ENCODE results near the gene F12. TPM values are rescaled to one million over a fixed set of nuclear protein-coding genes. Genes with fewer than 3 reads are reported as not detected.

The F12 gene
- total RNA-seq, 4 donors from 2014 or later = 2.6 to 20.1 (median 5.6) TPM

DNA sequence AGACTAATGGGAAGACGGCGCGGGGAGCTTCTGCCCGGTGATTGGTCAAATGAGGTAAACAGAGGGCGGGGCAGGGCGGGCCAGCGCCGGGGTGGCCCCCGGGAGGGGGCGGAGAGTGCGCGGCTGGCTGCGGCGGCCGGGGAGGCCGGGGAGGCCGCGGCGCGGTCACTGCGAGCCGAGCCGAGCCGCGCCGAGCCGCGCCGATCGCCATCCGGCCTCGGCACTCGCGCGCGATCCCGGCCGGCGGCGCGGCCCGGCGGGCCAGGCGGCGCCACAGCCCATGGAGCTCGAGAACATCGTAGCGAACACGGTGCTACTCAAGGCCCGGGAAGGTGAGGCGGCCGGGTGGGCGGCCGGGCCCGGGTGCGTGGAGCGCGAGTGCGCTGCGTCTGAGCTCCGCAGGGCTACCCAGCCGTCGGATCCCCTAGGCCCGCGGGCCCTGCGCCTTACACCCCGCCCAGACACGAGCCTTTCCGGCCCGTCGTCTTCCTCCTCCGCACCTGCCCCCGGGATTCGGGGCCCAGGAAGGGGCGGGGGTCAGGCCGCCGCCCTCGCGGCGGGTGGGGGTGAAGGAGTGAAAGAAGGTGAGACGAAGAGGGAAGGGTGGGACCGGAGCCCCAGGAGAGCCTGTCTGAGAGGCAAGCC lies 17.3 kb upstream of the F12 start, which contains the start of gene GRK6:
Gene GRK6 (plus strand): TSS at position 111 of the 645 bp plus-strand sequence. CDS start 170 bp downstream, at position 281.
- H3K4me3 ChIP-seq = peak within 1 kb of the TSS; percentile 74 to 94 (median 92)
- no peaks in the 10 kb centered on the region for H3K36me3 ChIP-seq
- no peaks in the 10 kb centered on the region for H3K27me3 ChIP-seq
- WGBS, 2 donors (ENCODE audit: low coverage in 1 of 2) = 1% methylated on average over 35 of the region's 82 CpGs; no CpG with 5 or more reads in 1 of the 2 donors
- intact Hi-C loops (cut with DNase I; ENCODE audit: low total_unique reads) (loop anchor here (2.0 kb wide), 1 partner anchor 70 kb away; the partner anchor contains the start of gene PDLIM7), in situ Hi-C loops (cut with MboI; ENCODE audit: low pct_ligation_motif_present in 1 of 4, low pct_unique_long_range_greater_than_20kb in 1 of 4, low sequenced_read_pairs in 3 of 4) (no loop called here)
- no peaks in the 10 kb centered on the region for H3K9me3 ChIP-seq
- TF ChIP-seq, protein P1, sequence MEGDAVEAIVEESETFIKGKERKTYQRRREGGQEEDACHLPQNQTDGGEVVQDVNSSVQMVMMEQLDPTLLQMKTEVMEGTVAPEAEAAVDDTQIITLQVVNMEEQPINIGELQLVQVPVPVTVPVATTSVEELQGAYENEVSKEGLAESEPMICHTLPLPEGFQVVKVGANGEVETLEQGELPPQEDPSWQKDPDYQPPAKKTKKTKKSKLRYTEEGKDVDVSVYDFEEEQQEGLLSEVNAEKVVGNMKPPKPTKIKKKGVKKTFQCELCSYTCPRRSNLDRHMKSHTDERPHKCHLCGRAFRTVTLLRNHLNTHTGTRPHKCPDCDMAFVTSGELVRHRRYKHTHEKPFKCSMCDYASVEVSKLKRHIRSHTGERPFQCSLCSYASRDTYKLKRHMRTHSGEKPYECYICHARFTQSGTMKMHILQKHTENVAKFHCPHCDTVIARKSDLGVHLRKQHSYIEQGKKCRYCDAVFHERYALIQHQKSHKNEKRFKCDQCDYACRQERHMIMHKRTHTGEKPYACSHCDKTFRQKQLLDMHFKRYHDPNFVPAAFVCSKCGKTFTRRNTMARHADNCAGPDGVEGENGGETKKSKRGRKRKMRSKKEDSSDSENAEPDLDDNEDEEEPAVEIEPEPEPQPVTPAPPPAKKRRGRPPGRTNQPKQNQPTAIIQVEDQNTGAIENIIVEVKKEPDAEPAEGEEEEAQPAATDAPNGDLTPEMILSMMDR (IDR thresholded peaks at IDR 0.05) = no peak
- TF ChIP-seq POLR2AphosphoS5 (IDR thresholded peaks at IDR 0.05) (no peak), EP300 (IDR thresholded peaks at IDR 0.05; ENCODE audit: low read depth) (no peak), POLR2A (IDR thresholded peaks at IDR 0.05) (peak; percentile 38)
- peak; percentile 78 for DNase-seq
- peak within 1 kb of the TSS; percentile 95 to 98 (median 97) for H3K27ac ChIP-seq
- peaks cover 26 to 47% (median 31%) of the 10 kb centered on the region in 4 donors for H3K4me1 ChIP-seq

- in situ Hi-C loops (cut with MboI; ENCODE audit: low pct_ligation_motif_present in 1 of 4, low pct_unique_long_range_greater_than_20kb in 1 of 4, low sequenced_read_pairs in 3 of 4) (no loop called here), intact Hi-C loops (cut with DNase I; ENCODE audit: low total_unique reads) (loop anchor here (2.0 kb wide), 1 partner anchor 71 kb away; the partner anchor contains the start of gene PDLIM7)
- no peaks in the 10 kb centered on the region for H3K9me3 ChIP-seq
- DNase-seq = peak; percentile 100
- peak overlapping the region; percentile 38 to 61 (median 52) for H3K4me3 ChIP-seq
- H3K4me1 ChIP-seq = peaks cover 26 to 41% (median 29%) of the 10 kb centered on the region in 4 donors
- H3K36me3 ChIP-seq = no peaks in the 10 kb centered on the region
- TF ChIP-seq EP300 (IDR thresholded peaks at IDR 0.05; ENCODE audit: low read depth) = no peak
- TF ChIP-seq POLR2A (IDR thresholded peaks at IDR 0.05) = peak; percentile 93
- TF ChIP-seq, protein P1 (IDR thresholded peaks at IDR 0.05) = no peak
- peak; percentile 68 to 95 (median 87) for TF ChIP-seq POLR2AphosphoS5 (IDR thresholded peaks at IDR 0.05)
- 0% methylated on average over 7 to 46 of the region's 52 CpGs for WGBS, 2 donors (ENCODE audit: low coverage in 1 of 2)
- H3K27ac ChIP-seq = peak overlapping the region; percentile 95 to 98 (median 96)
- H3K27me3 ChIP-seq = no peaks in the 10 kb centered on the region
These were observed 16.6 kb upstream of the F12 start for GRCh38 chr5:177425801-177426565.

DNA sequence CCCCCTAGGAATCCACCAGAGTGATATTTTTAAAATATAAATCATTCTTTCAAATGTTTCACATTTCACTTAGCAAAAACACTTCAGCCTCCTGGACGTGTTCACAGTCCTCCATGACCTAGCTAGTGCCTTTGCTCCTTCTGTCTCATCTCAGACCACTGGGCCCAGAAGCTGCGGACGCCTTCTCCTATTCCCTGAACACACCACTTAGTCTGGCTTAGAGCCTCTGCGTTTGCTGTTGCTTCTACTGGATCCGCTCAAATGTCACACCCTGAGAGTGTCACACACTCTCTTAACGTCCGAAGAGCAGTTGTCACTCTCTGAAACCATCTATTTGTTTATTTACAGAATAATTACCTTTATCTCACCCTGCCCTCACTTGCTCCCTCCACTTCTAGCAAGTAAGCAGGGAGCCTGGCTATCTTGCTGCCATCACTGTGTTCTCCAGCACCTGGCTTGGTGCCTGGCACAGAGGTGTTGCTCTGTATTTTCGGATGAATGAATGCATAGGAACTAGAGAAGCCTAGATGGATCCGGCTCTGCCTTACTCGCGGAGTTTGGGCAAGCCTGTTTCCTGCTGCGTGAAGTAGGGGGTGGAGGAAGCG lies 15.9 kb upstream of the F12 start:
- in situ Hi-C loops (cut with MboI; ENCODE audit: low pct_ligation_motif_present in 1 of 4, low pct_unique_long_range_greater_than_20kb in 1 of 4, low sequenced_read_pairs in 3 of 4) (no loop called here), intact Hi-C loops (cut with DNase I; ENCODE audit: low total_unique reads) (no loop called here)
- no peaks in the 10 kb centered on the region for H3K36me3 ChIP-seq
- H3K27ac ChIP-seq = peak overlapping the region; percentile 95 to 98 (median 96)
- H3K4me3 ChIP-seq = peak overlapping the region in 3 of 4 donors; percentile 38 to 61 (median 43)
- TF ChIP-seq, protein P1 (IDR thresholded peaks at IDR 0.05) = no peak
- no peak for TF ChIP-seq EP300 (IDR thresholded peaks at IDR 0.05; ENCODE audit: low read depth)
- no peaks in the 10 kb centered on the region for H3K9me3 ChIP-seq
- H3K4me1 ChIP-seq = peaks cover 19 to 35% (median 23%) of the 10 kb centered on the region in 4 donors
- WGBS, 2 donors (ENCODE audit: low coverage in 1 of 2) = 42 to 66% methylated on average over 7 to 13 of the region's 13 CpGs
- no peak for DNase-seq
- H3K27me3 ChIP-seq = no peaks in the 10 kb centered on the region

DNA sequence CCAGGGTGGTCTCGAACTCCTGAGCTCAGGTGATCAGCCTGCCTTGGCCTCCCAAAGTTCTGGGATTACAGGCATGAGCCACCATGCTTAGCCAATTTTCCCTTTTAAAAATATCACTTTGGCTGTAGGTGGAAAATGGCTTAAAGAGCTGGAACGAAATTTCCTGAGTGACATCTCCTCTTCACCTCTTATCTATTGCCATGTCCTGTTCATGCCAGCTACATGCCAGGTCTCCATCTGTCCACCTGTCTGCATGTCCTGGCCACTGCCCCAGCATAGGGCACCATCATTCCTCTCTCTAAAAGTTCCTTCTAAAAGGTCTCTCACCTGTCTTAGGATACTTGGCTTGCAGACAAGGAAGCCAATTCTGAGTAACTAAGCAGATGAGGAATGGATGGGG lies 14.3 kb upstream of the F12 start:
- Histone ChIP-seq H3K4me3 (no peak overlapping the region), H3K27me3 (no peaks in the 10 kb centered on the region), H3K27ac (no peak overlapping the region), H3K9me3 (no peaks in the 10 kb centered on the region), H3K36me3 (no peaks in the 10 kb centered on the region), H3K4me1 (peaks cover 16 to 26% (median 19%) of the 10 kb centered on the region in 4 donors)
- intact Hi-C loops (cut with DNase I; ENCODE audit: low total_unique reads) (no loop called here), in situ Hi-C loops (cut with MboI; ENCODE audit: low pct_ligation_motif_present in 1 of 4, low pct_unique_long_range_greater_than_20kb in 1 of 4, low sequenced_read_pairs in 3 of 4) (no loop called here)
- 89 to 100% methylated on average over 1 to 2 of the region's 2 CpGs for WGBS, 2 donors (ENCODE audit: low coverage in 1 of 2)
- TF ChIP-seq POLR2A (IDR thresholded peaks at IDR 0.05) = no peak
- TF ChIP-seq, protein P1 (IDR thresholded peaks at IDR 0.05) = no peak
- TF ChIP-seq EP300 (IDR thresholded peaks at IDR 0.05; ENCODE audit: low read depth) = no peak
- TF ChIP-seq POLR2AphosphoS5 (IDR thresholded peaks at IDR 0.05) = no peak
- DNase-seq = no peak

Measured in transverse colon (tissue), 4 donors.